ENCODE measurements around the gene GLT8D2. TPM values are rescaled to one million over a fixed set of nuclear protein-coding genes. Genes with fewer than 3 reads are reported as not detected.

GLT8D2 gene
- polyA plus RNA-seq, 1 of the 3 experiments (the other 2 are of a cell fraction) = 50.0 TPM

GRCh38 chr12:104044158-104044557 lies 5.8 kb downstream of the GLT8D2 start:
- Histone ChIP-seq H3K27me3 (ENCODE audit: insufficient read depth) (no peaks in the 10 kb centered on the region), H3K9me2 (no peaks in the 10 kb centered on the region), H3K36me3 (replicated peaks in 1 of 2; ENCODE audit: control insufficient read depth in 1 of 2, insufficient read depth in 2 of 2, low read length in 1 of 2) (no peaks in the 10 kb centered on the region), H3K9me3 (no peaks in the 10 kb centered on the region), H3K4me3 (ENCODE audit: low read depth in 2 of 2, low read length in 1 of 2) (no peak overlapping the region), H3K4me2 (no peak overlapping the region), H3F3A (replicated peaks; ENCODE audit: insufficient read depth) (peaks cover under 1% of the 10 kb centered on the region), H4K20me1 (ENCODE audit: insufficient read depth) (no peaks in the 10 kb centered on the region), H3K9ac (no peak overlapping the region), H3K27ac (ENCODE audit: low read depth in 2 of 2, low read length in 1 of 2) (no peak overlapping the region), H3K4me1 (ENCODE audit: control insufficient read depth in 1 of 2, insufficient read depth in 2 of 2, low read depth in 1 of 2, low read length in 1 of 2) (peaks cover 0 to 10% of the 10 kb centered on the region in 2 experiments; a peak in 2 of 4 replicates), H3K79me2 (ENCODE audit: insufficient read depth) (peaks cover 10% of the 10 kb centered on the region; the same call in 1 of the 2 replicates), H2AFZ (ENCODE audit: low read depth) (no peak overlapping the region)
- WGBS (ENCODE audit: low lambda C conversion rate) = 94% methylated on average over 3 of the region's 3 CpGs
- ChIA-PET POLR2A (no interaction called here), CTCF (no interaction called here)
- DNase-seq = no peak
- TF ChIP-seq EP300 (IDR thresholded peaks at IDR 0.05; ENCODE audit: borderline replicate concordance in 1 of 2, low read depth in 1 of 2, low read length in 1 of 2) (no peak), MAX (IDR thresholded peaks at IDR 0.05; ENCODE audit: low read depth) (no peak), NRF1 (IDR thresholded peaks at IDR 0.05; ENCODE audit: low read depth, low read length) (no peak), TEAD4 (IDR thresholded peaks at IDR 0.05; ENCODE audit: borderline replicate concordance, insufficient read depth) (no peak), EZH2phosphoT487 (IDR thresholded peaks at IDR 0.05; ENCODE audit: borderline replicate concordance, low read depth) (no peak), RXRA (IDR thresholded peaks at IDR 0.05; ENCODE audit: borderline replicate concordance, low read depth) (no peak), RFX5 (IDR thresholded peaks at IDR 0.05; ENCODE audit: low read length) (no peak), PBX3 (IDR thresholded peaks at IDR 0.05) (no peak), CHD2 (IDR thresholded peaks at IDR 0.05; ENCODE audit: low read length, partially characterized antibody) (no peak), RAD21 (IDR thresholded peaks at IDR 0.05; ENCODE audit: low read length) (no peak), SMC3 (IDR thresholded peaks at IDR 0.05; ENCODE audit: low read depth, low read length) (no peak), MEF2A (IDR thresholded peaks at IDR 0.05; ENCODE audit: borderline replicate concordance, low read depth) (no peak), JUND (IDR thresholded peaks at IDR 0.05) (no peak), ZBTB33 (IDR thresholded peaks at IDR 0.05; ENCODE audit: borderline replicate concordance, low read depth) (no peak), FOSL2 (IDR thresholded peaks at IDR 0.05; ENCODE audit: borderline replicate concordance, low read depth) (no peak)
- TF ChIP-seq, protein P1, sequence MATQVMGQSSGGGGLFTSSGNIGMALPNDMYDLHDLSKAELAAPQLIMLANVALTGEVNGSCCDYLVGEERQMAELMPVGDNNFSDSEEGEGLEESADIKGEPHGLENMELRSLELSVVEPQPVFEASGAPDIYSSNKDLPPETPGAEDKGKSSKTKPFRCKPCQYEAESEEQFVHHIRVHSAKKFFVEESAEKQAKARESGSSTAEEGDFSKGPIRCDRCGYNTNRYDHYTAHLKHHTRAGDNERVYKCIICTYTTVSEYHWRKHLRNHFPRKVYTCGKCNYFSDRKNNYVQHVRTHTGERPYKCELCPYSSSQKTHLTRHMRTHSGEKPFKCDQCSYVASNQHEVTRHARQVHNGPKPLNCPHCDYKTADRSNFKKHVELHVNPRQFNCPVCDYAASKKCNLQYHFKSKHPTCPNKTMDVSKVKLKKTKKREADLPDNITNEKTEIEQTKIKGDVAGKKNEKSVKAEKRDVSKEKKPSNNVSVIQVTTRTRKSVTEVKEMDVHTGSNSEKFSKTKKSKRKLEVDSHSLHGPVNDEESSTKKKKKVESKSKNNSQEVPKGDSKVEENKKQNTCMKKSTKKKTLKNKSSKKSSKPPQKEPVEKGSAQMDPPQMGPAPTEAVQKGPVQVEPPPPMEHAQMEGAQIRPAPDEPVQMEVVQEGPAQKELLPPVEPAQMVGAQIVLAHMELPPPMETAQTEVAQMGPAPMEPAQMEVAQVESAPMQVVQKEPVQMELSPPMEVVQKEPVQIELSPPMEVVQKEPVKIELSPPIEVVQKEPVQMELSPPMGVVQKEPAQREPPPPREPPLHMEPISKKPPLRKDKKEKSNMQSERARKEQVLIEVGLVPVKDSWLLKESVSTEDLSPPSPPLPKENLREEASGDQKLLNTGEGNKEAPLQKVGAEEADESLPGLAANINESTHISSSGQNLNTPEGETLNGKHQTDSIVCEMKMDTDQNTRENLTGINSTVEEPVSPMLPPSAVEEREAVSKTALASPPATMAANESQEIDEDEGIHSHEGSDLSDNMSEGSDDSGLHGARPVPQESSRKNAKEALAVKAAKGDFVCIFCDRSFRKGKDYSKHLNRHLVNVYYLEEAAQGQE (IDR thresholded peaks at IDR 0.05; ENCODE audit: low read depth, low read length) = no peak
- TF ChIP-seq, protein P2, sequence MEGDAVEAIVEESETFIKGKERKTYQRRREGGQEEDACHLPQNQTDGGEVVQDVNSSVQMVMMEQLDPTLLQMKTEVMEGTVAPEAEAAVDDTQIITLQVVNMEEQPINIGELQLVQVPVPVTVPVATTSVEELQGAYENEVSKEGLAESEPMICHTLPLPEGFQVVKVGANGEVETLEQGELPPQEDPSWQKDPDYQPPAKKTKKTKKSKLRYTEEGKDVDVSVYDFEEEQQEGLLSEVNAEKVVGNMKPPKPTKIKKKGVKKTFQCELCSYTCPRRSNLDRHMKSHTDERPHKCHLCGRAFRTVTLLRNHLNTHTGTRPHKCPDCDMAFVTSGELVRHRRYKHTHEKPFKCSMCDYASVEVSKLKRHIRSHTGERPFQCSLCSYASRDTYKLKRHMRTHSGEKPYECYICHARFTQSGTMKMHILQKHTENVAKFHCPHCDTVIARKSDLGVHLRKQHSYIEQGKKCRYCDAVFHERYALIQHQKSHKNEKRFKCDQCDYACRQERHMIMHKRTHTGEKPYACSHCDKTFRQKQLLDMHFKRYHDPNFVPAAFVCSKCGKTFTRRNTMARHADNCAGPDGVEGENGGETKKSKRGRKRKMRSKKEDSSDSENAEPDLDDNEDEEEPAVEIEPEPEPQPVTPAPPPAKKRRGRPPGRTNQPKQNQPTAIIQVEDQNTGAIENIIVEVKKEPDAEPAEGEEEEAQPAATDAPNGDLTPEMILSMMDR (IDR thresholded peaks at IDR 0.05) = no peak
